ENCODE results near the gene ELMOD2. TPM values are rescaled to one million over a fixed set of nuclear protein-coding genes. Genes with fewer than 3 reads are reported as not detected.

The ELMOD2 gene
- total RNA-seq, 2 donors from 2014 or later, result 65.5 to 67.9 TPM

DNA sequence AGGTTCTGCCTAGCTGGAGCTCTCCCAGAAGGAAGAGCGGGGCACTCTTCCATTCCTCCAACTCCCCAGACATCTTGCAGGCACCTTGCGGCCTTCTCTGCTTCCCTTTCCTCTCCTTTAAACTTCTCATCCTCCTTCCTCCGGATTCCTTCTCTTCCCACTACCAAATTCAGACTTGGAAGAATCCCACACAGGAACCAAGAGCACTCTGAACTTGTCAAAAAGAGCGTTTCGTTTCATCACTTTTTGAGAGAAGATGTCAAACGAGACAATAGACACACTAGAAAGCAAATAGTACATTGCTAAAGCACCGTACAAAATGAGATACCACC is 45.3 kb downstream of the ELMOD2 start:
- Mint-ChIP-seq H3K36me3 (ENCODE audit: low read depth) (no peaks in the 10 kb centered on the region), H3K27me3 (ENCODE audit: insufficient read depth) (peaks cover 4% of the 10 kb centered on the region), H3K4me3 (peak overlapping the region; percentile 57), H3K4me1 (peaks cover 10% of the 10 kb centered on the region), H3K9me3 (peaks cover 9% of the 10 kb centered on the region), H3K27ac (no peak overlapping the region)
- no peak overlapping the region for H3K27ac ChIP-seq (ENCODE audit: low read depth, low read length)
- no peaks in the 10 kb centered on the region for H3K36me3 ChIP-seq (ENCODE audit: control insufficient read depth, insufficient read depth, low read length)
- no peaks in the 10 kb centered on the region for H3K4me1 ChIP-seq (ENCODE audit: control insufficient read depth, insufficient read depth, low read length)
- peaks cover 5% of the 10 kb centered on the region for H3K9me3 ChIP-seq (ENCODE audit: control insufficient read depth, low read length)
- peaks cover 79% of the 10 kb centered on the region for H3K27me3 ChIP-seq (ENCODE audit: control insufficient read depth, insufficient read depth, low read length, poor library complexity, severe bottlenecking)
- DNase-seq, result no peak
- H3K4me3 ChIP-seq (ENCODE audit: low read length), result peak overlapping the region; percentile 78
- 33 to 64% methylated on average over 2 to 7 of the region's 7 CpGs for WGBS, 2 experiments (ENCODE audit: insufficient coverage in 1 of 2, insufficient read length in 1 of 2)
- TF ChIP-seq, protein P1, sequence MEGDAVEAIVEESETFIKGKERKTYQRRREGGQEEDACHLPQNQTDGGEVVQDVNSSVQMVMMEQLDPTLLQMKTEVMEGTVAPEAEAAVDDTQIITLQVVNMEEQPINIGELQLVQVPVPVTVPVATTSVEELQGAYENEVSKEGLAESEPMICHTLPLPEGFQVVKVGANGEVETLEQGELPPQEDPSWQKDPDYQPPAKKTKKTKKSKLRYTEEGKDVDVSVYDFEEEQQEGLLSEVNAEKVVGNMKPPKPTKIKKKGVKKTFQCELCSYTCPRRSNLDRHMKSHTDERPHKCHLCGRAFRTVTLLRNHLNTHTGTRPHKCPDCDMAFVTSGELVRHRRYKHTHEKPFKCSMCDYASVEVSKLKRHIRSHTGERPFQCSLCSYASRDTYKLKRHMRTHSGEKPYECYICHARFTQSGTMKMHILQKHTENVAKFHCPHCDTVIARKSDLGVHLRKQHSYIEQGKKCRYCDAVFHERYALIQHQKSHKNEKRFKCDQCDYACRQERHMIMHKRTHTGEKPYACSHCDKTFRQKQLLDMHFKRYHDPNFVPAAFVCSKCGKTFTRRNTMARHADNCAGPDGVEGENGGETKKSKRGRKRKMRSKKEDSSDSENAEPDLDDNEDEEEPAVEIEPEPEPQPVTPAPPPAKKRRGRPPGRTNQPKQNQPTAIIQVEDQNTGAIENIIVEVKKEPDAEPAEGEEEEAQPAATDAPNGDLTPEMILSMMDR (conservative IDR thresholded peaks at IDR 0.05), result no peak
- no peak overlapping the region for H3K9ac ChIP-seq (ENCODE audit: extremely low read depth, low read length, poor library complexity, severe bottlenecking)

DNA sequence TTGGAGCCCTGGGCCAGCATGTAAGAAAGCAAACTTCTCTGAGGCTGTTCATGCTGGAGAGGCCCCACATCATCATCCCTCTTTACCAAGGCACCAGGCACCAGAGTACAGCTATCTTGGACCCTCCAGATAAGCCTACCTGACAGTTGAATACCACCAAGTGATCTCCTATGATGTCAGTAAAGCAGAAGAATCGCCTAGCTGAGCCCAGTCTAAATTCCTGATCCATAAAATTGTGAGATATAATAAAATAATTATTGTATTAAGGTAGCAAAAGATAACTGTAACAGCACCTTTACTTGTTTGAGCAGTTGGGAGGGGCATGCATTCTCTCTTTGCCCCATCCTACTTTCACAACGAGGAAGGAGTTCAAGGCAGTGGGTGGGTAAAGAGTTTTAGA is 47.7 kb downstream of the ELMOD2 start:
- WGBS, 2 experiments (ENCODE audit: insufficient coverage in 1 of 2, insufficient read length in 1 of 2), result 85% methylated on average over 1 of the region's 2 CpGs; no CpG with 5 or more reads in 1 of the 2 experiments

DNA sequence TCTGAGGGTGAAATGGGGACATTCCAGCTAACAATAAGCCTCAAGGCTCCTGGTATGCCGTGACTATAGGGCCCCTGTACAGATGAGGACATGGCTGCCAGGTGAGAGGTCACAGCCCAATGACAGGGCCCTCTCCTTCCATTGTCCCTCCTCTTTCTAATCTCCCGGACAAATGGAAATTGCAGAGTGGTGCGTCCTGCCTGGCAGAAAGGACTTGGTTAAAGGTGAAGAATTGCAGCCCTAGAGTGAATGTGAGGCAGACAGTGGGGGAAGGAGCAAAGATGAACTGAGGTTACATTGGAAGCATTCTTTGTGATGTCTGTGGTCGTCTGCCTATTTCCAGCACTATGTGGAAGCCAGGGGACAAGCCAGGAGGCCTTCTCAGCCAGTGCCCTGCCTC is 51.5 kb downstream of the ELMOD2 start:
- Mint-ChIP-seq H3K27ac (no peak overlapping the region), H3K27me3 (ENCODE audit: insufficient read depth) (peaks cover 32% of the 10 kb centered on the region), H3K4me1 (no peaks in the 10 kb centered on the region), H3K4me3 (no peak overlapping the region), H3K9me3 (peaks cover 9% of the 10 kb centered on the region), H3K36me3 (ENCODE audit: low read depth) (no peaks in the 10 kb centered on the region)
- Histone ChIP-seq H3K27me3 (ENCODE audit: control insufficient read depth, insufficient read depth, low read length, poor library complexity, severe bottlenecking) (peaks cover 22% of the 10 kb centered on the region), H3K36me3 (ENCODE audit: control insufficient read depth, insufficient read depth, low read length) (no peaks in the 10 kb centered on the region), H3K4me1 (ENCODE audit: control insufficient read depth, insufficient read depth, low read length) (no peaks in the 10 kb centered on the region), H3K9ac (ENCODE audit: extremely low read depth, low read length, poor library complexity, severe bottlenecking) (no peak overlapping the region), H3K27ac (ENCODE audit: low read depth, low read length) (no peak overlapping the region), H3K4me3 (ENCODE audit: low read length) (no peak overlapping the region), H3K9me3 (ENCODE audit: control insufficient read depth, low read length) (peaks cover 5% of the 10 kb centered on the region)
- no peak for DNase-seq
- WGBS, 2 experiments (ENCODE audit: insufficient coverage in 1 of 2, insufficient read length in 1 of 2), result 60 to 84% methylated on average over 2 to 4 of the region's 4 CpGs
- TF ChIP-seq, protein P1 (conservative IDR thresholded peaks at IDR 0.05), result no peak

More for the DNA sequence above, 47.7 kb downstream of the ELMOD2 start:
- H3K36me3 Mint-ChIP-seq (ENCODE audit: low read depth), result no peaks in the 10 kb centered on the region
- H3K4me3 ChIP-seq (ENCODE audit: low read length), result no peak overlapping the region
- H3K4me3 Mint-ChIP-seq, result no peak overlapping the region
- peaks cover 9% of the 10 kb centered on the region for H3K9me3 Mint-ChIP-seq
- peaks cover 10% of the 10 kb centered on the region for H3K4me1 Mint-ChIP-seq
- TF ChIP-seq, protein P1 (conservative IDR thresholded peaks at IDR 0.05), result no peak
- H3K4me1 ChIP-seq (ENCODE audit: control insufficient read depth, insufficient read depth, low read length), result no peaks in the 10 kb centered on the region
- H3K36me3 ChIP-seq (ENCODE audit: control insufficient read depth, insufficient read depth, low read length), result no peaks in the 10 kb centered on the region
- peaks cover 60% of the 10 kb centered on the region for H3K27me3 ChIP-seq (ENCODE audit: control insufficient read depth, insufficient read depth, low read length, poor library complexity, severe bottlenecking)
- H3K9me3 ChIP-seq (ENCODE audit: control insufficient read depth, low read length), result peaks cover 5% of the 10 kb centered on the region
- H3K27ac Mint-ChIP-seq, result no peak overlapping the region
- H3K9ac ChIP-seq (ENCODE audit: extremely low read depth, low read length, poor library complexity, severe bottlenecking), result no peak overlapping the region
- H3K27ac ChIP-seq (ENCODE audit: low read depth, low read length), result no peak overlapping the region
- peaks cover 4% of the 10 kb centered on the region for H3K27me3 Mint-ChIP-seq (ENCODE audit: insufficient read depth)
- no peak for DNase-seq

Measured in endodermal cell (in vitro differentiated cells).